ENCODE measurements around the gene ACAP2. TPM values are rescaled to one million over a fixed set of nuclear protein-coding genes. Genes with fewer than 3 reads are reported as not detected.

ACAP2 gene
- total RNA-seq, 1 donor from 2014 or later, result 58.9 TPM

- peak; percentile 61 for DNase-seq (ENCODE audit: low spot score)
These were observed 182.4 kb downstream of the ACAP2 start for GRCh38 chr3:195260280-195260905.

- DNase-seq (ENCODE audit: low spot score), result peak; percentile 90
These were observed 183.1 kb downstream of the ACAP2 start for GRCh38 chr3:195259475-195260279.

GRCh38 chr3:195259154-195259474 is 183.7 kb downstream of the ACAP2 start:
- no peak for DNase-seq (ENCODE audit: low spot score)

- peak; percentile 52 for DNase-seq (ENCODE audit: low spot score)
These were observed 184.2 kb downstream of the ACAP2 start for GRCh38 chr3:195258449-195259153.

- peak; percentile 44 for DNase-seq (ENCODE audit: low spot score)
These were observed 185.1 kb downstream of the ACAP2 start for GRCh38 chr3:195257454-195258448.

- peak; percentile 33 for DNase-seq (ENCODE audit: low spot score)
These were observed 186.0 kb downstream of the ACAP2 start for GRCh38 chr3:195256639-195257453.

- DNase-seq (ENCODE audit: low spot score), result peak; percentile 39
These were observed 187.0 kb downstream of the ACAP2 start for GRCh38 chr3:195255571-195256501.

- no peak for DNase-seq (ENCODE audit: low spot score)
These were observed 187.7 kb downstream of the ACAP2 start for GRCh38 chr3:195255176-195255500.

GRCh38 chr3:195254454-195255175 is 188.2 kb downstream of the ACAP2 start:
- DNase-seq (ENCODE audit: low spot score), result no peak

- DNase-seq (ENCODE audit: low spot score), result no peak
These were observed 188.8 kb downstream of the ACAP2 start for GRCh38 chr3:195253923-195254432.

- DNase-seq (ENCODE audit: low spot score), result peak; percentile 41
These were observed 191.3 kb downstream of the ACAP2 start for GRCh38 chr3:195251336-195252065.

GRCh38 chr3:195250473-195251251 is 192.2 kb downstream of the ACAP2 start:
- peak; percentile 66 for DNase-seq (ENCODE audit: low spot score)

- DNase-seq (ENCODE audit: low spot score), result peak; percentile 36
These were observed 192.9 kb downstream of the ACAP2 start for GRCh38 chr3:195249858-195250464.

GRCh38 chr3:195249057-195249770 is 193.6 kb downstream of the ACAP2 start:
- DNase-seq (ENCODE audit: low spot score), result peak; percentile 34

- peak; percentile 18 for DNase-seq (ENCODE audit: low spot score)
These were observed 194.5 kb downstream of the ACAP2 start for GRCh38 chr3:195248281-195248680.

GRCh38 chr3:195247863-195248189 is 195.0 kb downstream of the ACAP2 start:
- DNase-seq (ENCODE audit: low spot score), result peak; percentile 32

Data from ureter (tissue), 1 donor.